H1 (cell line): ENCODE results near the gene CYP27B1. TPM values are rescaled to one million over a fixed set of nuclear protein-coding genes. Genes with fewer than 3 reads are reported as not detected.

ENCODE experiments used
- CBX5 ChIP-seq: fragments of 300-800, 300-1000 bp; sonication (generic); IDR thresholded peaks from 2 replicates; pipeline ENCODE4 v1.7.1; 2016; ENCODE audit warnings: antibody characterized with exemption, low read length, low read depth
- CBX8 ChIP-seq: fragments of 300-800, 300-1000 bp; sonication (generic); IDR thresholded peaks from 2 replicates; pipeline ENCODE4 v1.7.1; 2016; ENCODE audit warnings: low read depth, low read length, borderline replicate concordance
- KDM5A ChIP-seq: fragments of 200-600 bp; IDR thresholded peaks from 2 replicates; pipeline ENCODE4 v1.7.1; 2012; ENCODE audit warnings: mild to moderate bottlenecking, low read length, inconsistent platforms, mixed read lengths
- NANOG ChIP-seq: IDR thresholded peaks from 2 replicates; pipeline ENCODE4 v1.6.1; 2011; ENCODE audit warnings: low read length, low read depth, mild to moderate bottlenecking, inconsistent platforms; ENCODE audit not compliant: insufficient read depth, poor library complexity, severe bottlenecking
- ZNF274 ChIP-seq: IDR thresholded peaks from 2 replicates; pipeline ENCODE4 v1.7.0; 2012; ENCODE audit warnings: low read length, borderline replicate concordance; ENCODE audit errors: extremely low read depth
- polyA plus RNA-seq, 7 experiments: library from polyadenylated mRNA; depleted of rRNA in 3 of 7; stranded (reverse) in 5 of 7; unstranded in 2 of 7; fragments of >200 nt in 5 of 7; fragments of 200-250 nt in 2 of 7; gene quantifications; 1 replicate in 5 of 7; 2 replicates in 1 of 7; 4 replicates in 1 of 7; pipeline versions ENCODE4 v1.2.1 to v1.2.3, GENCODE V29; 2011 to 2013; ENCODE audit warnings: missing spikeins in 2 of 7, mixed read lengths in 2 of 7
- total RNA-seq: library from RNA; stranded (reverse); fragmentation: NEBNext Ultra II Directional; extraction: Animal tissue kit (Norgen Biotek cat#: 25700); gene quantifications from 2 replicates; pipeline ENCODE4 v1.2.1, GENCODE V29; 2021

The CYP27B1 gene
- total and polyA plus RNA-seq, 2 of the 8 experiments (the other 6 are each of a cell fraction or from before 2014, with no cell fraction given): 2.9 to 3.3 TPM

DNA sequence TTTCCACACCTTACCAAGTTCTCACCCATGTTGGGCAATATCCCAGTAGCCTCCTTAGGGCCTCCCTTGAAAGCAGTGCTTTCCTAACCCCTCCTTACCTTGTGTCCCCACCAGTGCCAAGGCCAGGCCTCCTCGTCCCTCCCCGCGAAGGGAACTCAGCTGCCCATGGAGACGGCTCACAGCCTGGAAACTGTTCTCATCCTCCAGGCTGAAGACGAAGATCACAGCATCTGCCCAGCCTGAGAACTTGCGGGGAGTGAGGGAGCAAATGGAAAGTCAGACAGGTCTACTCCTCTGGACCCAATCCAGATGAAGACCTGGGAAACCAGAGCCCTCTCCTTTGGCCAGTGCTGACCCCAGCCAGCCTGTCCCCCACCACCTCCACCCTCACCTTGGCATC, 33.0 kb downstream of the CYP27B1 start (continued):
- no peak for TF ChIP-seq CBX8
- no peak for TF ChIP-seq KDM5A
- no peak for TF ChIP-seq CBX5
- no peak for TF ChIP-seq NANOG
- no peak for TF ChIP-seq ZNF274
